ENCODE data around the gene NRG3. TPM values are rescaled to one million over a fixed set of nuclear protein-coding genes. Genes with fewer than 3 reads are reported as not detected.

NRG3 gene
- total and polyA plus RNA-seq, 7 donors: 0.03 to 0.10 TPM; not detected in 5

DNA sequence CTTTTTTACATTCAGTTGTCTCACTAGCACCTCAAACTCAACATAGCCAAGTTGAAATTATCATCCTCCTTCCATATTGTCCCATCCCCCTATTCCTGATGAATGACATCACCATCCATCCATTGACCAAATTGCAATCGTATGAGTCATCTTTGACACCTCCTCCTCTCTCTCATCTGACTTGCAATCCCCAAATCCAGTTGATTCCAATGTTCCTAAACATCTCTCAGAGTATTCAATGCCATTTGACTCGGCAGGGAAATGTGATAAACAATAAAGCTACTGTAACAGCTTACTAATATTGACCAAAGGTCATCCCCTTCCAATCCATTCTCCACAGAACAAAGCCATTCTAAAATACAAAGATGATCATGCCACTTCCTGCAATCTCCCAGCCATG lies 1047.8 kb downstream of the NRG3 start:
- H3K36me3 ChIP-seq (ENCODE audit: insufficient read depth in 1 of 2, low read depth in 1 of 2): no peaks in the 10 kb centered on the region
- no peaks in the 10 kb centered on the region for H3K9me3 ChIP-seq
- no peaks in the 10 kb centered on the region for H3K27me3 ChIP-seq (ENCODE audit: insufficient read depth in 3 of 3, low read length in 2 of 3)
- H3K4me1 ChIP-seq: no peaks in the 10 kb centered on the region
- intact Hi-C loops (cut with DNase I): no loop called here
- TF ChIP-seq, protein P1, sequence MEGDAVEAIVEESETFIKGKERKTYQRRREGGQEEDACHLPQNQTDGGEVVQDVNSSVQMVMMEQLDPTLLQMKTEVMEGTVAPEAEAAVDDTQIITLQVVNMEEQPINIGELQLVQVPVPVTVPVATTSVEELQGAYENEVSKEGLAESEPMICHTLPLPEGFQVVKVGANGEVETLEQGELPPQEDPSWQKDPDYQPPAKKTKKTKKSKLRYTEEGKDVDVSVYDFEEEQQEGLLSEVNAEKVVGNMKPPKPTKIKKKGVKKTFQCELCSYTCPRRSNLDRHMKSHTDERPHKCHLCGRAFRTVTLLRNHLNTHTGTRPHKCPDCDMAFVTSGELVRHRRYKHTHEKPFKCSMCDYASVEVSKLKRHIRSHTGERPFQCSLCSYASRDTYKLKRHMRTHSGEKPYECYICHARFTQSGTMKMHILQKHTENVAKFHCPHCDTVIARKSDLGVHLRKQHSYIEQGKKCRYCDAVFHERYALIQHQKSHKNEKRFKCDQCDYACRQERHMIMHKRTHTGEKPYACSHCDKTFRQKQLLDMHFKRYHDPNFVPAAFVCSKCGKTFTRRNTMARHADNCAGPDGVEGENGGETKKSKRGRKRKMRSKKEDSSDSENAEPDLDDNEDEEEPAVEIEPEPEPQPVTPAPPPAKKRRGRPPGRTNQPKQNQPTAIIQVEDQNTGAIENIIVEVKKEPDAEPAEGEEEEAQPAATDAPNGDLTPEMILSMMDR (IDR thresholded peaks at IDR 0.05): no peak
- no peak overlapping the region for H3K27ac ChIP-seq
- DNase-seq (no peak), ATAC-seq (no peak)
- WGBS, 3 donors: 61 to 77% (median 71%) methylated on average over 2 of the region's 2 CpGs
- H3K4me3 ChIP-seq: no peak overlapping the region

DNA sequence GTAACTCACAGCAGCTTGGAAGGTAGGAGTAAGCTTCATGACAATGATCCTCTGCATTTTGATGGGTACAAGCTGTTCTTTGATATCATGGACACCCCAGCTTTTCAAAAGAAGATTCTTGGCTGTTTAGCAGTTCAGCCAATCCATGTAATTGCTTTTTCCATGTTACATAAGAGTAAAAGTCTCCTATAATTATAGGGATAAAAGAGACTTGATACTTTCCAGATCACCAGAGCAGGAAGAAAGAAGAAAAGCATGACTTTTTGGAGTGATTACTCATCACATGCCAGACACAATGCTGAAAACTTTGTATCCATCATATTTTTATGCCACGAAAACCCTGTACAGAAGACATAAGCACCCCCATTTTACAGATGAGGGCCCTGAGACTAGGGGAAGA lies 1049.7 kb downstream of the NRG3 start:
- TF ChIP-seq, protein P1 (IDR thresholded peaks at IDR 0.05): no peak
- ATAC-seq: no peak
- H3K27me3 ChIP-seq (ENCODE audit: insufficient read depth in 3 of 3, low read length in 2 of 3): no peaks in the 10 kb centered on the region

DNA sequence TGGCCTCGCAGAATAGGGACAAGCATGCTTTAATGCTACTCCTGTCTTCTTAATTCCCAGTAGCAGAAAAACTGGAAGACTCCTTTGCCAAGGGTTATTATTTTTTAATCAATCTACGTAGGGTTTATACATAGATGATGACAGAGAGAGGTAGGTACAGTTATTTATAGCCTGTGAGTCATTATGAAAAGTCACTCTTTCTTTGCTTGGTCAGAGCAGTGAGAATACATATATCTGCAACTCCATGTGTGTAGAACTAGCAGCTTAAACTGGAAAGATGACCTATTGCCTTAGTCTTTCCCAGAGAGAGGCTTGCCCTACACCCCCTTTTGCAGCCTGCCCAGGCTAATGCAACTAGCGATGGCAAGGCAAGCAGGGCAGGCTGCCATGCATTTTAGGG lies 1050.6 kb downstream of the NRG3 start:
- Histone ChIP-seq H3K36me3 (ENCODE audit: insufficient read depth in 1 of 2, low read depth in 1 of 2) (no peaks in the 10 kb centered on the region), H3K27me3 (ENCODE audit: insufficient read depth in 3 of 3, low read length in 2 of 3) (no peaks in the 10 kb centered on the region), H3K27ac (no peak overlapping the region), H3K4me1 (no peaks in the 10 kb centered on the region), H3K4me3 (no peak overlapping the region), H3K9me3 (no peaks in the 10 kb centered on the region)
- TF ChIP-seq, protein P1 (IDR thresholded peaks at IDR 0.05): no peak
- 62 to 78% (median 72%) methylated on average over 3 of the region's 3 CpGs for WGBS, 3 donors
- intact Hi-C loops (cut with DNase I): no loop called here
- ATAC-seq: no peak
- DNase-seq: no peak

More for the DNA sequence above, 1049.7 kb downstream of the NRG3 start:
- Histone ChIP-seq H3K9me3 (no peaks in the 10 kb centered on the region), H3K36me3 (ENCODE audit: insufficient read depth in 1 of 2, low read depth in 1 of 2) (no peaks in the 10 kb centered on the region), H3K27ac (no peak overlapping the region), H3K4me3 (no peak overlapping the region), H3K4me1 (no peaks in the 10 kb centered on the region)
- DNase-seq: no peak
- intact Hi-C loops (cut with DNase I): no loop called here
- 73 to 76% (median 74%) methylated on average over 1 of the region's 1 CpG for WGBS, 3 donors

DNA sequence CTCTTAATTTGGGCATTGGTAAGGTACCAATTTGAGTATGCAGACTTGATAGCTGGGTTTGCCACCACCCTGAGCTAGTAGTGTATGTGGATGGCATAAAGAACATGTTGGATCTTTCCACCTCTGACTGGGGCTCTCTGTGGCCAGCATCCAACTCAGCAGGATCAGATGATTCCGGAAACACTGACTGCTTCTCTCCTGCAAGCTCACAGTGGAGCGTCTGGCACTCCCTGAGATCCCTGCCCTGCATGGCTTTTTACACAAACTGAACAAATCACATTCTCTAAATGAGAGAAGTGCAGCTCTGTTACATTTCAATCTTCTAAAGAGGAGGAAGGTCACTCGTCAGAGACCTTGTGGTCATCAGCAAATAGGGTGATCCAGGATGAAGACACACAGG lies 1057.5 kb downstream of the NRG3 start:
- Histone ChIP-seq H3K4me3 (no peak overlapping the region), H3K36me3 (ENCODE audit: insufficient read depth in 1 of 2, low read depth in 1 of 2) (no peaks in the 10 kb centered on the region), H3K4me1 (no peaks in the 10 kb centered on the region), H3K27ac (no peak overlapping the region), H3K27me3 (ENCODE audit: insufficient read depth in 3 of 3, low read length in 2 of 3) (no peaks in the 10 kb centered on the region), H3K9me3 (no peaks in the 10 kb centered on the region)
- intact Hi-C loops (cut with DNase I): no loop called here
- WGBS, 3 donors: 66 to 74% (median 72%) methylated on average over 3 of the region's 3 CpGs
- TF ChIP-seq, protein P1 (IDR thresholded peaks at IDR 0.05): no peak
- ATAC-seq (no peak), DNase-seq (no peak)

DNA sequence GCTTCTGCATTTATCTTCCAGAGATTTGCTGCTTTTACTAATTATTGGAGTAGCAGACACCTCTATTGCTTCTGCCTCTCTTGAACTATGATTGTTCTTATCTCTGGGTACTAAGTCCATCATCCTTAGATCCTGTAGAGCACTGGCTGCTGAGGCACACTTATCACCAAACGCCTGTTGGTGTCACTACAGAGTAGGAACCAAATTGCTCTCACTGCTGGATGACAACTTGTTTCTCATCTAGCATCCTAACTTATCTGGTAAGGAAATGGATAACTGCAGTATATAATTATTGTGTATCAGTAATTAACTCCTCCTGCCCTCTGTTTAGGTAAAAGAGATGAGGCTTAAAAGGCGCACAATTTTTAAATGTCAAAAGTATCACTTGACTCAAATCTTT lies 1059.4 kb downstream of the NRG3 start:
- WGBS, 3 donors: 60 to 66% (median 65%) methylated on average over 2 of the region's 2 CpGs
- Histone ChIP-seq H3K4me1 (no peaks in the 10 kb centered on the region), H3K27me3 (ENCODE audit: insufficient read depth in 3 of 3, low read length in 2 of 3) (no peaks in the 10 kb centered on the region), H3K4me3 (no peak overlapping the region), H3K36me3 (ENCODE audit: insufficient read depth in 1 of 2, low read depth in 1 of 2) (no peaks in the 10 kb centered on the region), H3K27ac (no peak overlapping the region), H3K9me3 (no peaks in the 10 kb centered on the region)
- TF ChIP-seq, protein P1 (IDR thresholded peaks at IDR 0.05): no peak
- intact Hi-C loops (cut with DNase I): no loop called here
- DNase-seq (no peak), ATAC-seq (no peak)
